Measurements from ENCODE around the gene CYB561D2. TPM values are rescaled to one million over a fixed set of nuclear protein-coding genes. Genes with fewer than 3 reads are reported as not detected.

Gene CYB561D2
- total and polyA plus RNA-seq, 2 of the 13 experiments (the other 11 are each of a cell fraction or from before 2014, with no cell fraction given): 11.1 to 17.2 TPM

DNA sequence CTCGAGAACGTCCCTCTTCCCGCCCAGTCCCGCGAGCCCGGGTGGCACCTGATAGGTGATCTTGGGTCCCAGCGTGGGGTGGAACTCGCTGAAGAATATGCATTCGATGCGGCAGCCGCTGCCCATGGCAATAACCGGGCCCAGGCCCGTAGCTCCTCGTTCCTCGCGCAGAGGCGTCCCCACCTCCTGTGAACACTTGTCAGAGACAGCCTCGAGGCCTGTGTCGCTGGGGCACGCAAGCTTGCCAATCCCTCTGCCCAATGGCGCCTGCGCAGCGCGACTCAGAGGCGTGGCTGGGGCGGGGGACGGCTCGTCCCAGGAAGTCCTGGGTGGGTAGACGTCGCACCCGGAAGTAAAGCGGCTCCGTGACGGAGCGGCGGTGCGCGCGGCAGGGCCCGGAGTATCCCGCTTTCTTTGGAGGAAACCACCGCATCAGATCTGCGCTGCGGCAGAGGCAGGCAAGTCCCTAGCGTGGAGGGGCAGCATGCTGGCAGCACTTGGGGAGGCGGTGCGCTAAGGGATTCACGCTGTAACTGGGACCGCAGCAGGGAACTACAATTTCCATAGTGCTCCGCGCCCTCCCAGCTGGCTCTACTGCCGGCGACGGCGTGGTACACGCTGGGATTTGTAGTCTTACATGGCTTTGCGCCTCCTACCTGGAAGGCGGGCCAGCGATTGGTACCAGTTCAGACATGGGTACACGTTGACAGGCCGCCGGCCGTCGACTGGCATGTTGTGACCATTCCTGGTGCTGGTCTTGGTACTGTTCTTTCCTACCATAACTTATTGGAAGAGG, at the start of gene CYB561D2, which contains the start of gene NPRL2 (continued):
- peak; percentile 58; the same call in 1 of the 2 replicates for TF ChIP-seq ATF2 (CRISPR knock-in tag; IDR thresholded peaks at IDR 0.05)
- no peak for TF ChIP-seq MTA3 (CRISPR knock-in tag; IDR thresholded peaks at IDR 0.05)
- TF ChIP-seq ELF4 (CRISPR knock-in tag; IDR thresholded peaks at IDR 0.05; ENCODE audit: borderline replicate concordance): peak; percentile 99
- TF ChIP-seq TOE1 (CRISPR knock-in tag; IDR thresholded peaks at IDR 0.05): no peak; the same call in 1 of the 2 replicates
- no peak for TF ChIP-seq CCAR2 (optimal IDR thresholded peaks at IDR 0.05; ENCODE audit: low read depth, low read length)
- TF ChIP-seq ZNF335 (CRISPR knock-in tag; IDR thresholded peaks at IDR 0.05): peak; percentile 80
- peak; percentile 37; the same call in 1 of the 2 replicates for TF ChIP-seq MAF1 (CRISPR knock-in tag; IDR thresholded peaks at IDR 0.05; ENCODE audit: borderline replicate concordance)
- peak; percentile 96 for TF ChIP-seq KLF13 (CRISPR knock-in tag; IDR thresholded peaks at IDR 0.05)
- TF ChIP-seq ZNF280B (CRISPR knock-in tag; IDR thresholded peaks at IDR 0.05; ENCODE audit: borderline replicate concordance): peak; percentile 98
- TF ChIP-seq GMEB2 (CRISPR knock-in tag; IDR thresholded peaks at IDR 0.05; ENCODE audit: low read depth): peak; percentile 83
- TF ChIP-seq ZNF572 (CRISPR knock-in tag; IDR thresholded peaks at IDR 0.05): 0 out of 2 replicates have a peak, but pooled peaks have one; percentile 90
- no peak for TF ChIP-seq HMGA1 (CRISPR knock-in tag; conservative IDR thresholded peaks at IDR 0.05)
- peak; percentile 100 for TF ChIP-seq CREM (IDR thresholded peaks at IDR 0.05)
- TF ChIP-seq CREM (CRISPR knock-in tag; IDR thresholded peaks at IDR 0.05): no peak
- TF ChIP-seq MBNL3 (CRISPR knock-in tag; conservative IDR thresholded peaks at IDR 0.05): no peak
- no peak for TF ChIP-seq PTBP1 (IDR thresholded peaks at IDR 0.05; ENCODE audit: low read depth, low read length, poor library complexity, severe bottlenecking)
- TF ChIP-seq ZNF773 (CRISPR knock-in tag; IDR thresholded peaks at IDR 0.05; ENCODE audit: borderline replicate concordance): peak; percentile 95
- TF ChIP-seq ZBTB3 (CRISPR knock-in tag; IDR thresholded peaks at IDR 0.05; ENCODE audit: borderline replicate concordance, low read depth): 0 out of 2 replicates have a peak, but pooled peaks have one; percentile 68
- TF ChIP-seq HDAC1 (CRISPR knock-in tag; IDR thresholded peaks at IDR 0.05): peak; percentile 94
- TF ChIP-seq MZF1 (CRISPR knock-in tag; IDR thresholded peaks at IDR 0.05; ENCODE audit: borderline replicate concordance): no peak; the same call in 1 of the 2 replicates
- TF ChIP-seq ATF7 (IDR thresholded peaks at IDR 0.05): no peak
- TF ChIP-seq ATF7 (CRISPR knock-in tag; IDR thresholded peaks at IDR 0.05): no peak; the same call in 1 of the 2 replicates
- TF ChIP-seq, protein P1, sequence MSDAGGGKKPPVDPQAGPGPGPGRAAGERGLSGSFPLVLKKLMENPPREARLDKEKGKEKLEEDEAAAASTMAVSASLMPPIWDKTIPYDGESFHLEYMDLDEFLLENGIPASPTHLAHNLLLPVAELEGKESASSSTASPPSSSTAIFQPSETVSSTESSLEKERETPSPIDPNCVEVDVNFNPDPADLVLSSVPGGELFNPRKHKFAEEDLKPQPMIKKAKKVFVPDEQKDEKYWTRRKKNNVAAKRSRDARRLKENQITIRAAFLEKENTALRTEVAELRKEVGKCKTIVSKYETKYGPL (CRISPR knock-in tag; IDR thresholded peaks at IDR 0.05): peak; percentile 68; the same call in 1 of the 2 replicates
- peak; percentile 65 for TF ChIP-seq HOXA3 (CRISPR knock-in tag; IDR thresholded peaks at IDR 0.05)
